ENCODE data around the gene ERRFI1.

GRCh38 chr1:8014381-8014988, 11.6 kb downstream of the ERRFI1 start:
- TF ChIP-seq SIN3A (IDR thresholded peaks at IDR 0.05; ENCODE audit: borderline replicate concordance, insufficient read depth, low read length) (no peak), REST (IDR thresholded peaks at IDR 0.05; ENCODE audit: insufficient read depth in 1 of 2, low read depth in 2 of 2, low read length in 2 of 2) (no peak), FOXP2 (optimal IDR thresholded peaks at IDR 0.05; ENCODE audit: borderline replicate concordance, extremely low read depth, extremely low read length, insufficient read depth) (no peak)

Measured in PFSK-1 (cell line).